HL-60 (cell line): ENCODE data around the gene SHISA6.

Experiments used
- DNase-seq, 2 experiments: peaks; one replicate each; pipeline ENCODE4 v3.0.0-alpha.2; 2010 to 2020; ENCODE audit warnings: low read depth in 1 of 2, low spot score in 1 of 2
- H3K27ac ChIP-seq: fragments of 250-450 bp; sonication (Bioruptor Pico); replicated peaks from 2 replicates; pipeline ENCODE4 v1.5.1; 2020; ENCODE audit warnings: mild to moderate bottlenecking, moderate library complexity
- H3K27me3 ChIP-seq: fragments of 250-450 bp; sonication (Bioruptor Pico); 2 replicates; pipeline ENCODE4 v1.5.1; 2021; ENCODE audit warnings: mild to moderate bottlenecking, moderate library complexity; ENCODE audit not compliant: insufficient read depth, poor library complexity, severe bottlenecking
- H3K4me3 ChIP-seq: replicated peaks from 2 replicates; pipeline ENCODE4 v1.5.1; 2011; ENCODE audit warnings: mild to moderate bottlenecking, control low read depth, low read length; ENCODE audit not compliant: insufficient read depth
- GABPA ChIP-seq: IDR thresholded peaks from 2 replicates; pipeline ENCODE4 v1.6.1; 2012; ENCODE audit warnings: low read depth
- POLR2AphosphoS5 ChIP-seq: IDR thresholded peaks from 2 replicates; pipeline ENCODE4 v1.6.1; 2012; ENCODE audit warnings: low read depth
- SPI1 ChIP-seq: IDR thresholded peaks from 2 replicates; pipeline ENCODE4 v1.6.1; 2012; ENCODE audit warnings: low read depth, mild to moderate bottlenecking, borderline replicate concordance
- TF ChIP-seq, protein P1 (sequence below): IDR thresholded peaks from 2 replicates; pipeline ENCODE4 v1.6.1; 2012; ENCODE audit warnings: low read depth; ENCODE audit not compliant: insufficient replicate concordance
- TF ChIP-seq, protein P2 (sequence below): IDR thresholded peaks from one replicate; pipeline ENCODE4 v1.5.1; 2011; ENCODE audit warnings: low read length, control low read depth, inconsistent platforms; ENCODE audit not compliant: insufficient read depth

SHISA6 gene

DNA sequence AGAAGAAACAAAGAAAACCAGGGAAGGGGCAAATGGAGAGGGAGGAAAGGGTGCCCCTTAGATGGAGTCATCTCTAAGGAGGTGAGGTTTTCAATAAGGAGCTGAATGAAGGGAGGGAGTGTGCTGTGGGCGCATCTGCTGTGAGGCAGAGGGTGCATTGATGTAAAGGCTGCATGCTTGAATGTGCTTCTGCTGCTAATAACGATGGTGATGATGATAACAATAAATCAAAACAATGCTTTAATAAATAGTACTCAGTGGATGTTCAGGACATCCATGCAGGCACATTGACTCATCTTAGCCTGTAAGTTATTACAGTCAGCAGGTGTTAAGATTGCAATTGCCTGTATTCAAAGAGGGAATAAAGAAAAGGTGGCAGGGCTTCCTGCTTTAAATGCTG lies 87.8 kb downstream of the SHISA6 start:
- no peak overlapping the region for H3K27ac ChIP-seq
- no peak for DNase-seq
- TF ChIP-seq GABPA (no peak), POLR2AphosphoS5 (no peak)
- TF ChIP-seq, protein P1, sequence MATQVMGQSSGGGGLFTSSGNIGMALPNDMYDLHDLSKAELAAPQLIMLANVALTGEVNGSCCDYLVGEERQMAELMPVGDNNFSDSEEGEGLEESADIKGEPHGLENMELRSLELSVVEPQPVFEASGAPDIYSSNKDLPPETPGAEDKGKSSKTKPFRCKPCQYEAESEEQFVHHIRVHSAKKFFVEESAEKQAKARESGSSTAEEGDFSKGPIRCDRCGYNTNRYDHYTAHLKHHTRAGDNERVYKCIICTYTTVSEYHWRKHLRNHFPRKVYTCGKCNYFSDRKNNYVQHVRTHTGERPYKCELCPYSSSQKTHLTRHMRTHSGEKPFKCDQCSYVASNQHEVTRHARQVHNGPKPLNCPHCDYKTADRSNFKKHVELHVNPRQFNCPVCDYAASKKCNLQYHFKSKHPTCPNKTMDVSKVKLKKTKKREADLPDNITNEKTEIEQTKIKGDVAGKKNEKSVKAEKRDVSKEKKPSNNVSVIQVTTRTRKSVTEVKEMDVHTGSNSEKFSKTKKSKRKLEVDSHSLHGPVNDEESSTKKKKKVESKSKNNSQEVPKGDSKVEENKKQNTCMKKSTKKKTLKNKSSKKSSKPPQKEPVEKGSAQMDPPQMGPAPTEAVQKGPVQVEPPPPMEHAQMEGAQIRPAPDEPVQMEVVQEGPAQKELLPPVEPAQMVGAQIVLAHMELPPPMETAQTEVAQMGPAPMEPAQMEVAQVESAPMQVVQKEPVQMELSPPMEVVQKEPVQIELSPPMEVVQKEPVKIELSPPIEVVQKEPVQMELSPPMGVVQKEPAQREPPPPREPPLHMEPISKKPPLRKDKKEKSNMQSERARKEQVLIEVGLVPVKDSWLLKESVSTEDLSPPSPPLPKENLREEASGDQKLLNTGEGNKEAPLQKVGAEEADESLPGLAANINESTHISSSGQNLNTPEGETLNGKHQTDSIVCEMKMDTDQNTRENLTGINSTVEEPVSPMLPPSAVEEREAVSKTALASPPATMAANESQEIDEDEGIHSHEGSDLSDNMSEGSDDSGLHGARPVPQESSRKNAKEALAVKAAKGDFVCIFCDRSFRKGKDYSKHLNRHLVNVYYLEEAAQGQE = no peak
- no peaks in the 10 kb centered on the region for H3K27me3 ChIP-seq
- H3K4me3 ChIP-seq = no peak overlapping the region

GRCh38 chr17:11330006-11330405 lies 89.0 kb downstream of the SHISA6 start:
- DNase-seq = no peak
- no peaks in the 10 kb centered on the region for H3K27me3 ChIP-seq
- TF ChIP-seq, protein P2, sequence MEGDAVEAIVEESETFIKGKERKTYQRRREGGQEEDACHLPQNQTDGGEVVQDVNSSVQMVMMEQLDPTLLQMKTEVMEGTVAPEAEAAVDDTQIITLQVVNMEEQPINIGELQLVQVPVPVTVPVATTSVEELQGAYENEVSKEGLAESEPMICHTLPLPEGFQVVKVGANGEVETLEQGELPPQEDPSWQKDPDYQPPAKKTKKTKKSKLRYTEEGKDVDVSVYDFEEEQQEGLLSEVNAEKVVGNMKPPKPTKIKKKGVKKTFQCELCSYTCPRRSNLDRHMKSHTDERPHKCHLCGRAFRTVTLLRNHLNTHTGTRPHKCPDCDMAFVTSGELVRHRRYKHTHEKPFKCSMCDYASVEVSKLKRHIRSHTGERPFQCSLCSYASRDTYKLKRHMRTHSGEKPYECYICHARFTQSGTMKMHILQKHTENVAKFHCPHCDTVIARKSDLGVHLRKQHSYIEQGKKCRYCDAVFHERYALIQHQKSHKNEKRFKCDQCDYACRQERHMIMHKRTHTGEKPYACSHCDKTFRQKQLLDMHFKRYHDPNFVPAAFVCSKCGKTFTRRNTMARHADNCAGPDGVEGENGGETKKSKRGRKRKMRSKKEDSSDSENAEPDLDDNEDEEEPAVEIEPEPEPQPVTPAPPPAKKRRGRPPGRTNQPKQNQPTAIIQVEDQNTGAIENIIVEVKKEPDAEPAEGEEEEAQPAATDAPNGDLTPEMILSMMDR = no peak
- TF ChIP-seq SPI1 (no peak), GABPA (no peak), POLR2AphosphoS5 (no peak)
- TF ChIP-seq, protein P1 = no peak
- no peak overlapping the region for H3K4me3 ChIP-seq
- no peak overlapping the region for H3K27ac ChIP-seq

DNA sequence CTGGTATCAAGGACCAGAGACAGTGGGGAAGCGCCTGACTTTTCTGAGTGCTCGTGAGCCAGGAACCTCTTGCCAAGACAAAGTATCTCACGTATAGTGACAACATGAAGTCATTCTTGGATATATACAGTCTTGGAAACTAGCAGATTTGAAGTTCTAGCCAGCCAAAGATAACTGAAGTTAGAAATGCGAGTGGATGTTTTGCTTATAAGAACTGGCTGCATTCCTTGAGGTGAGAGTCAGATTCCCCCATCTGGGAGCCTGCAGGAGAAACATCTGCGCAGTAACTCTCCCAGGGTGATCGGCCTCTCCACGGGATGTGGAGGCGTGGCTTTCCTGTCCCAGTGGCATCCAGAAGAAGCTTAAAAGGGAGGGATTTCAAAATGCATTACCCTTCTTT lies 89.8 kb downstream of the SHISA6 start:
- H3K27me3 ChIP-seq = no peaks in the 10 kb centered on the region
- DNase-seq = no peak
- TF ChIP-seq, protein P1 = no peak
- no peak for TF ChIP-seq SPI1
- TF ChIP-seq POLR2AphosphoS5 = no peak
- TF ChIP-seq, protein P2 = no peak
- no peak for TF ChIP-seq GABPA
- no peak overlapping the region for H3K27ac ChIP-seq
- H3K4me3 ChIP-seq = no peak overlapping the region
